GM23338 (cell line): Measurements from ENCODE around the gene CTXN3.

Experiments used
- CREB1 ChIP-seq: fragments of 250-450 bp; sonication (Bioruptor Pico); IDR thresholded peaks from 2 replicates; pipeline ENCODE4 v1.5.0; 2020; ENCODE audit warnings: low read depth, mild to moderate bottlenecking, moderate library complexity
- EZH2 ChIP-seq: fragments of 200-600 bp; sonication (generic); IDR thresholded peaks from one replicate; pipeline ENCODE4 v1.8.0; 2017; ENCODE audit warnings: antibody characterized with exemption, mild to moderate bottlenecking, low read depth; ENCODE audit not compliant: unreplicated experiment
- EZH2phosphoT487 ChIP-seq: fragments of 200-600 bp; sonication (generic); IDR thresholded peaks from one replicate; pipeline ENCODE4 v1.8.1; 2018; ENCODE audit warnings: antibody characterized with exemption; ENCODE audit not compliant: unreplicated experiment
- NANOG ChIP-seq: IDR thresholded peaks from 2 replicates; pipeline ENCODE4 v1.6.1; 2016; ENCODE audit warnings: antibody characterized with exemption, borderline replicate concordance
- POLR2AphosphoS5 ChIP-seq: IDR thresholded peaks from 2 replicates; pipeline ENCODE4 v1.6.1; 2016; ENCODE audit warnings: antibody characterized with exemption, low read depth
- STAT1 ChIP-seq: IDR thresholded peaks from one replicate; pipeline ENCODE4 v1.6.1; 2016; ENCODE audit warnings: antibody characterized with exemption; ENCODE audit not compliant: unreplicated experiment
- ZNF114 ChIP-seq: fragments of 250-450 bp; sonication (Bioruptor Pico); IDR thresholded peaks from 2 replicates; pipeline ENCODE4 v1.5.0; 2020; ENCODE audit warnings: mild to moderate bottlenecking, moderate library complexity
- TF ChIP-seq, protein P1 (sequence below), 2 experiments: fragments of 200-600 bp in 1 of 2; sonication (generic) in 1 of 2; conservative IDR thresholded peaks; 2 replicates each; pipeline versions ENCODE4 v1.5.1 to v1.6.1; 2016 to 2017; ENCODE audit warnings: antibody characterized with exemption in 2 of 2, low read depth in 2 of 2, mild to moderate bottlenecking in 2 of 2, moderate library complexity in 1 of 2
- TF ChIP-seq, protein P2 (sequence below): IDR thresholded peaks from one replicate; pipeline ENCODE4 v1.6.1; 2018; ENCODE audit warnings: antibody characterized with exemption; ENCODE audit not compliant: unreplicated experiment

DNA sequence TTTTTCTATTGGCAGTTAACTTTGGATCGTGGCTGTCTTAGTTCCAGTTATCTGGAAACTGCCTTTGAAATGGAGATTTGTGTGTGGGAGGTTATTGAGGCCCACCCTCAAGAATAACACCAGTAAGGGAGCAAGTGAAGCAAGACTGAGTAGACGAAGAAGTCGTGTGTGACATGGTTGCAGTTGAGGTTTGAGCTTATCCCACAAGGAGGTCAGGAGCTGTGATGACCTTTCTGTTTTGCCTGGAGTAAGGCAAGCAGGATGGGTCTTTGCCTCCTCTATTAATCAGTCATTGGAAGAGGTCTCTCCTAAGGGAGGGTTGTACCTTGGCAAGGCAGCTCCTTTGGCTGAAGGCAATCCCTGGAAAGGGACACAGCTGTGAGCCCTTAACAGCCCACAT lies 49.6 kb upstream of the CTXN3 start:
- TF ChIP-seq, protein P1, sequence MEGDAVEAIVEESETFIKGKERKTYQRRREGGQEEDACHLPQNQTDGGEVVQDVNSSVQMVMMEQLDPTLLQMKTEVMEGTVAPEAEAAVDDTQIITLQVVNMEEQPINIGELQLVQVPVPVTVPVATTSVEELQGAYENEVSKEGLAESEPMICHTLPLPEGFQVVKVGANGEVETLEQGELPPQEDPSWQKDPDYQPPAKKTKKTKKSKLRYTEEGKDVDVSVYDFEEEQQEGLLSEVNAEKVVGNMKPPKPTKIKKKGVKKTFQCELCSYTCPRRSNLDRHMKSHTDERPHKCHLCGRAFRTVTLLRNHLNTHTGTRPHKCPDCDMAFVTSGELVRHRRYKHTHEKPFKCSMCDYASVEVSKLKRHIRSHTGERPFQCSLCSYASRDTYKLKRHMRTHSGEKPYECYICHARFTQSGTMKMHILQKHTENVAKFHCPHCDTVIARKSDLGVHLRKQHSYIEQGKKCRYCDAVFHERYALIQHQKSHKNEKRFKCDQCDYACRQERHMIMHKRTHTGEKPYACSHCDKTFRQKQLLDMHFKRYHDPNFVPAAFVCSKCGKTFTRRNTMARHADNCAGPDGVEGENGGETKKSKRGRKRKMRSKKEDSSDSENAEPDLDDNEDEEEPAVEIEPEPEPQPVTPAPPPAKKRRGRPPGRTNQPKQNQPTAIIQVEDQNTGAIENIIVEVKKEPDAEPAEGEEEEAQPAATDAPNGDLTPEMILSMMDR (conservative IDR thresholded peaks at IDR 0.05; ENCODE audit: low read depth in 2 of 2): no peak
- TF ChIP-seq POLR2AphosphoS5 (no peak), EZH2 (no peak), EZH2phosphoT487 (no peak), CREB1 (CRISPR knock-in tag) (no peak), NANOG (no peak), ZNF114 (CRISPR knock-in tag) (no peak), STAT1 (no peak)
- TF ChIP-seq, protein P2, sequence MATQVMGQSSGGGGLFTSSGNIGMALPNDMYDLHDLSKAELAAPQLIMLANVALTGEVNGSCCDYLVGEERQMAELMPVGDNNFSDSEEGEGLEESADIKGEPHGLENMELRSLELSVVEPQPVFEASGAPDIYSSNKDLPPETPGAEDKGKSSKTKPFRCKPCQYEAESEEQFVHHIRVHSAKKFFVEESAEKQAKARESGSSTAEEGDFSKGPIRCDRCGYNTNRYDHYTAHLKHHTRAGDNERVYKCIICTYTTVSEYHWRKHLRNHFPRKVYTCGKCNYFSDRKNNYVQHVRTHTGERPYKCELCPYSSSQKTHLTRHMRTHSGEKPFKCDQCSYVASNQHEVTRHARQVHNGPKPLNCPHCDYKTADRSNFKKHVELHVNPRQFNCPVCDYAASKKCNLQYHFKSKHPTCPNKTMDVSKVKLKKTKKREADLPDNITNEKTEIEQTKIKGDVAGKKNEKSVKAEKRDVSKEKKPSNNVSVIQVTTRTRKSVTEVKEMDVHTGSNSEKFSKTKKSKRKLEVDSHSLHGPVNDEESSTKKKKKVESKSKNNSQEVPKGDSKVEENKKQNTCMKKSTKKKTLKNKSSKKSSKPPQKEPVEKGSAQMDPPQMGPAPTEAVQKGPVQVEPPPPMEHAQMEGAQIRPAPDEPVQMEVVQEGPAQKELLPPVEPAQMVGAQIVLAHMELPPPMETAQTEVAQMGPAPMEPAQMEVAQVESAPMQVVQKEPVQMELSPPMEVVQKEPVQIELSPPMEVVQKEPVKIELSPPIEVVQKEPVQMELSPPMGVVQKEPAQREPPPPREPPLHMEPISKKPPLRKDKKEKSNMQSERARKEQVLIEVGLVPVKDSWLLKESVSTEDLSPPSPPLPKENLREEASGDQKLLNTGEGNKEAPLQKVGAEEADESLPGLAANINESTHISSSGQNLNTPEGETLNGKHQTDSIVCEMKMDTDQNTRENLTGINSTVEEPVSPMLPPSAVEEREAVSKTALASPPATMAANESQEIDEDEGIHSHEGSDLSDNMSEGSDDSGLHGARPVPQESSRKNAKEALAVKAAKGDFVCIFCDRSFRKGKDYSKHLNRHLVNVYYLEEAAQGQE: no peak
